HFFc6 (cell line): ENCODE measurements around the gene FAF1. TPM values are rescaled to one million over a fixed set of nuclear protein-coding genes. Genes with fewer than 3 reads are reported as not detected.

ENCODE experiments used
- DNase-seq: peaks from one replicate; pipeline ENCODE4 v3.0.0-alpha.2; 2018
- H3K27ac Mint-ChIP-seq: 2 replicates; pipeline ENCODE4 v1.8.0; 2020; ENCODE audit warnings: mild to moderate bottlenecking, mixed read lengths
- H3K27me3 Mint-ChIP-seq: 2 replicates; pipeline ENCODE4 v1.8.0; 2021; ENCODE audit warnings: mild to moderate bottlenecking, moderate library complexity, mixed read lengths; ENCODE audit not compliant: insufficient read depth
- H3K36me3 Mint-ChIP-seq: 2 replicates; pipeline ENCODE4 v1.8.0; 2021; ENCODE audit warnings: low read depth, mixed read lengths
- H3K4me1 Mint-ChIP-seq: 2 replicates; pipeline ENCODE4 v1.8.0; 2020; ENCODE audit warnings: low read depth, mixed read lengths
- H3K4me3 Mint-ChIP-seq: 2 replicates; pipeline ENCODE4 v1.8.0; 2020; ENCODE audit warnings: mild to moderate bottlenecking, moderate library complexity, mixed read lengths
- H3K9me3 Mint-ChIP-seq: 2 replicates; pipeline ENCODE4 v1.8.0; 2020; ENCODE audit warnings: mild to moderate bottlenecking, mixed read lengths
- CTCF ChIP-seq: fragments of 200-600 bp; sonication (generic); IDR thresholded peaks from 2 replicates; pipeline ENCODE4 v1.5.0; 2021; ENCODE audit warnings: antibody characterized with exemption, mild to moderate bottlenecking
- total RNA-seq, 6 experiments: library from RNA; stranded (reverse); fragmentation: NEBNext Ultra II Directional; extraction: Animal tissue kit (Norgen Biotek cat#: 25700); gene quantifications; 2 replicates in 1 of 6; 3 replicates in 5 of 6; pipeline ENCODE4 v1.2.3, GENCODE V29; 2021

The FAF1 gene
- total RNA-seq, 6 experiments from 2014 or later = 60.1 to 79.1 (median 67.8) TPM

GRCh38 chr1:50977575-50978143 is 17.6 kb upstream of the FAF1 start:
- H3K27me3 Mint-ChIP-seq = no peaks in the 10 kb centered on the region

DNA sequence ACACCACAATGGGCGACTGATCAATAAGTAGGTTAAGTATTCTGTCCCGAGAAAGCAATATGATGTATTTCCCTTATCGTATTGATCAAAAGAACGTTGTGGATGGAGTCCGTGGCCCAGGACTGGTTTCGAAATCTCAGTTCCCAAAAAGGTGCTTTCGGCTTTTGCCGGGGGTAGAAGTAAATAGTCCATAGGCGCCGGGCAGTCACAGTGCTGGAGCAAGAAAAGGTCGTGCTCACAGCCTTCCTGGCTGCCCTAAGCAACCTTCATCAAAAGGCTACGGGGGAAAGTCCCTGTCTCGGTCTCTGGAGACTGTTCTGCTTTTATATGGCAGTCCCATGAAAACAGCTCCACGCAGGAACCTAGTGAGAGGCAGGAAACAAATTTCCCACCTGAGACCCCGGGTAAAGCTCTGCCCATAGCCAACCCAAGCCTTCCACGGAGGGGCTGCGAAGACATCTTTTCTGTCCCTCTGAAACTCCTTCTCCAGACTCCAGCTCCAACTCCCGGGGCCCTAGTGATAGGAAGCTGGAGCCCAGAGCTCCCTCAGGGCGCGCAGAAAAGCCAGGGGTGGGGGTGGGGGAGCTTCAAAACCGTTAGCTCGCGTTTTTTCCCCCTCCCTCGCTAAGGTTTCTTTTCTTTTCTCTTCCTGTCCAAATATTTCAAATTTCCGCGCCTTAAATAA is 17.0 kb upstream of the FAF1 start:
- no peak for TF ChIP-seq CTCF
- DNase-seq = peak; percentile 27
- peak overlapping the region; percentile 89 for H3K27ac Mint-ChIP-seq
- no peaks in the 10 kb centered on the region for H3K27me3 Mint-ChIP-seq
- peak overlapping the region; percentile 89 for H3K4me3 Mint-ChIP-seq
- peaks cover 15% of the 10 kb centered on the region for H3K36me3 Mint-ChIP-seq
- no peaks in the 10 kb centered on the region for H3K9me3 Mint-ChIP-seq
- H3K4me1 Mint-ChIP-seq = peaks cover 67% of the 10 kb centered on the region

More at GRCh38 chr1:50977575-50978143, 17.6 kb upstream of the FAF1 start:
- Mint-ChIP-seq H3K9me3 (no peaks in the 10 kb centered on the region), H3K27ac (peak overlapping the region; percentile 89), H3K4me3 (peak overlapping the region; percentile 89), H3K4me1 (peaks cover 61% of the 10 kb centered on the region), H3K36me3 (peaks cover 15% of the 10 kb centered on the region)
- TF ChIP-seq CTCF = no peak
- DNase-seq = peak; percentile 38

GRCh38 chr1:50976111-50976889 is 16.2 kb upstream of the FAF1 start:
- peak overlapping the region; percentile 89 for H3K4me3 Mint-ChIP-seq
- H3K27me3 Mint-ChIP-seq = no peaks in the 10 kb centered on the region
- H3K4me1 Mint-ChIP-seq = peaks cover 62% of the 10 kb centered on the region
- H3K9me3 Mint-ChIP-seq = no peaks in the 10 kb centered on the region
- no peak for TF ChIP-seq CTCF
- no peak for DNase-seq
- peaks cover 15% of the 10 kb centered on the region for H3K36me3 Mint-ChIP-seq
- H3K27ac Mint-ChIP-seq = peak overlapping the region; percentile 89

DNA sequence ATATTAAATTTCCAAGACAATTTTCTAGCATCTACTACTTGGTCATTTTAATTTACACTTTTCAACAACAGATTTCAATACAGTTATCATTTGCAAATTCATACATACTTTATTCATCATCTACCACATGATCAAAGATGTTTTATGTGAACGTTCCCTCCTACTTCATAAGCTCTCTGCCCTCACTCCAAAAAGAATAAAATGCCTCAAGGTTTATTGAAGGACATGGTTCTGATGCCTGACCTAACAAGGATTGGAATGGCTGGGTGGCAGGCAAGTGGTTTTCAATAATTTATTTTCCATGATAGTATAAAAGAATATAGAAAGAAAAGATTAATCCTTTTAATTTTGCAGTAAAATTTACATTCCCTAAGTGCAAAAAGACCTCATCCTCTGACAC is 15.4 kb upstream of the FAF1 start:
- Mint-ChIP-seq H3K27me3 (no peaks in the 10 kb centered on the region), H3K27ac (peak overlapping the region; percentile 8; the same call in 1 of the 2 replicates), H3K9me3 (no peaks in the 10 kb centered on the region), H3K4me1 (peaks cover 59% of the 10 kb centered on the region), H3K4me3 (no peak overlapping the region), H3K36me3 (peaks cover 22% of the 10 kb centered on the region)
- no peak for TF ChIP-seq CTCF
- no peak for DNase-seq

GRCh38 chr1:50974618-50974935 is 14.5 kb upstream of the FAF1 start:
- Mint-ChIP-seq H3K9me3 (no peaks in the 10 kb centered on the region), H3K4me3 (no peak overlapping the region), H3K4me1 (peaks cover 54% of the 10 kb centered on the region), H3K27ac (peak overlapping the region; percentile 50), H3K36me3 (peaks cover 22% of the 10 kb centered on the region), H3K27me3 (peaks cover 5% of the 10 kb centered on the region)
- TF ChIP-seq CTCF = no peak
- no peak for DNase-seq
